K562 (cell line): ENCODE results near the gene SYPL2. TPM values are rescaled to one million over a fixed set of nuclear protein-coding genes. Genes with fewer than 3 reads are reported as not detected.
"Not testable (repeated sequence)": the region's sequence is repeated elsewhere in the genome, so short reads cannot be mapped to it uniquely, and the experiment has no call there.

Source experiments
- ATAC-seq: fragments of 200-7000 bp; cut with Tn5 transposase; 3 replicates; pipeline ENCODE4 v1.9.1; 2020; ENCODE audit warnings: moderate library complexity
- BruUV-seq: library from RNA; stranded (reverse); fragments of 400-500 nt; replicated peaks from 2 replicates; lab custom pipeline; 2021; lab: Mats Ljungman, UMichigan
- CTCF ChIA-PET: fragments of 300-600 bp; formaldehyde crosslinking; extraction: SDS; loops from one replicate; lab custom pipeline; 2021; ENCODE audit warnings: low intra/inter-chr PET ratio; lab: Yijun Ruan, JAX
- POLR2A ChIA-PET: fragments of 300-600, 350-650 bp; sonication (Branson Sonifier 250); formaldehyde crosslinking; extraction: SDS; loops from one replicate; lab custom pipeline; 2021; ENCODE audit warnings: antibody characterized with exemption, inconsistent platforms; lab: Yijun Ruan, JAX
- DNase-seq, 4 experiments: peaks; one replicate each; pipeline versions ENCODE4 v3.0.0 to v3.0.0-alpha.2; 2011 to 2018; ENCODE audit warnings: low spot score in 3 of 4, mixed read lengths in 3 of 4; ENCODE audit errors: extremely low read depth in 1 of 4
- FAIRE-seq: peaks from 2 replicates; lab custom pipeline; 2011; peaks lifted over from hg19 to GRCh38; lab: Jason Lieb, UNC
- H2AFZ ChIP-seq: 2 replicates; pipeline ENCODE4 v1.6.0; 2011; ENCODE audit warnings: low read depth, low read length, control low read depth, inconsistent platforms
- H3K27ac ChIP-seq: fragments of 200-600 bp; 3 replicates; pipeline ENCODE4 v1.8.0; 2011; ENCODE audit warnings: low read depth, mild to moderate bottlenecking, control low read depth, inconsistent platforms, low read length, moderate library complexity, mixed read lengths; ENCODE audit errors: extremely low read depth
- H3K27me3 ChIP-seq, 2 experiments: fragments of 300-600 bp in 1 of 2; 2 replicates in 1 of 2; 3 replicates in 1 of 2; pipeline versions ENCODE4 v1.6.0 to v1.8.0; 2011; ENCODE audit warnings: inconsistent platforms in 2 of 2, low read length in 2 of 2, mild to moderate bottlenecking in 1 of 2, mixed read lengths in 1 of 2, moderate library complexity in 1 of 2; ENCODE audit not compliant: control insufficient read depth in 2 of 2, insufficient read depth in 2 of 2
- H3K36me3 ChIP-seq: fragments of 300-600 bp; 3 replicates; pipeline ENCODE4 v1.8.0; 2011; ENCODE audit warnings: mild to moderate bottlenecking, low read length, inconsistent platforms; ENCODE audit not compliant: control insufficient read depth, insufficient read depth
- H3K4me1 ChIP-seq, 2 experiments: fragments of 200-600 bp in 1 of 2; replicated peaks in 1 of 2; 2 replicates in 1 of 2; 3 replicates in 1 of 2; pipeline versions ENCODE4 v1.5.1 to v1.8.0; 2011; ENCODE audit warnings: inconsistent platforms in 2 of 2, low read length in 2 of 2, mild to moderate bottlenecking in 1 of 2, mixed read lengths in 1 of 2, moderate library complexity in 1 of 2; ENCODE audit not compliant: control insufficient read depth in 2 of 2, insufficient read depth in 2 of 2
- H3K4me2 ChIP-seq: 2 replicates; pipeline ENCODE4 v1.6.1; 2011; ENCODE audit warnings: low read length, control low read depth, inconsistent platforms, mixed read lengths; ENCODE audit not compliant: insufficient read depth
- H3K4me3 ChIP-seq: fragments of 200-600 bp; sonication (generic), shearing (Covaris generic); 2 replicates; pipeline ENCODE4 v1.5.1; 2016; ENCODE audit warnings: control low read depth, inconsistent platforms
- H3K79me2 ChIP-seq: fragments of 200-600 bp; 3 replicates; pipeline ENCODE4 v1.8.0; 2011; ENCODE audit warnings: low read length, inconsistent platforms; ENCODE audit not compliant: control insufficient read depth, insufficient read depth
- H3K9ac ChIP-seq, 2 experiments: 2 replicates each; pipeline versions ENCODE4 v1.6.0 to v1.6.1; 2011; ENCODE audit warnings: low read depth in 2 of 2, low read length in 2 of 2, control low read depth in 1 of 2, inconsistent platforms in 1 of 2, mild to moderate bottlenecking in 1 of 2, mixed read lengths in 1 of 2; ENCODE audit not compliant: insufficient read depth in 1 of 2
- H3K9me1 ChIP-seq: one replicate; pipeline ENCODE4 v1.6.0; 2011; ENCODE audit warnings: inconsistent platforms, mild to moderate bottlenecking, low read length, moderate library complexity; ENCODE audit not compliant: control insufficient read depth, insufficient read depth
- H3K9me3 ChIP-seq: replicated peaks from 2 replicates; pipeline ENCODE4 v1.5.1; 2011; ENCODE audit warnings: low read depth, low read length, inconsistent platforms; ENCODE audit not compliant: control insufficient read depth, insufficient read depth
- H4K20me1 ChIP-seq: replicated peaks from 2 replicates; pipeline ENCODE4 v1.6.1; 2011; ENCODE audit warnings: low read length, inconsistent platforms, mixed read lengths; ENCODE audit not compliant: control insufficient read depth, insufficient read depth
- CBFB ChIP-seq: sonication (generic); formaldehyde crosslinking; IDR thresholded peaks from 2 replicates; pipeline ENCODE4 v1.4.0; 2020; ENCODE audit warnings: mild to moderate bottlenecking, missing genetic modification reagents
- ILK ChIP-seq: fragments of 450-650 bp; IDR thresholded peaks from 2 replicates; pipeline ENCODE4 v1.6.1; 2016; ENCODE audit warnings: missing genetic modification characterization, low read depth, mild to moderate bottlenecking, missing compliant biosample characterization, moderate library complexity, borderline replicate concordance
- MCM3 ChIP-seq: fragments of 450-650 bp; IDR thresholded peaks from 2 replicates; pipeline ENCODE4 v1.6.1; 2016
- NUFIP1 ChIP-seq: fragments of 450-650 bp; IDR thresholded peaks from 2 replicates; pipeline ENCODE4 v1.6.1; 2018; ENCODE audit not compliant: partially characterized antibody
- POLR3G ChIP-seq: IDR thresholded peaks from 2 replicates; pipeline ENCODE4 v1.6.1; 2011; ENCODE audit not compliant: insufficient read length, insufficient replicate concordance; ENCODE audit errors: extremely low read depth
- SMAD1 ChIP-seq: fragments of 150-350 bp; IDR thresholded peaks from 2 replicates; pipeline ENCODE4 v1.6.1; 2014; ENCODE audit warnings: low read length, low read depth; ENCODE audit not compliant: partially characterized antibody
- SNIP1 ChIP-seq: fragments of 450-650 bp; IDR thresholded peaks from 2 replicates; pipeline ENCODE4 v1.7.1; 2017; ENCODE audit warnings: low read depth, mild to moderate bottlenecking
- ZBTB1 ChIP-seq: sonication (generic); formaldehyde crosslinking; IDR thresholded peaks from 2 replicates; pipeline ENCODE4 v1.8.1; 2023; ENCODE audit warnings: missing genetic modification reagents, low read depth, mild to moderate bottlenecking, borderline replicate concordance
- ZFP1 ChIP-seq: fragments of 450-650 bp; formaldehyde crosslinking; IDR thresholded peaks from 2 replicates; pipeline ENCODE4 v1.4.0; 2020; ENCODE audit warnings: mild to moderate bottlenecking, mixed read lengths
- WGBS: fragments of 100-300 bp; shearing (Covaris generic); methylation state at CpG from one replicate; pipeline ENCODE4 v1.1.6; 2016; ENCODE audit warnings: low coverage, mixed read lengths; ENCODE audit not compliant: insufficient coverage; ENCODE audit errors: missing lambda C conversion rate; 5-methylcytosine and 5-hydroxymethylcytosine counted together
- in situ Hi-C: fragments of 300-500 bp; cut with MboI; formaldehyde crosslinking; loops from 4 replicates; pipeline ENCODE4 v1.15.0; 2018; ENCODE audit warnings: inconsistent platforms, mixed read lengths
- intact Hi-C: fragments of 100-400 bp; cut with micrococcal nuclease; formaldehyde crosslinking; loops from 2 replicates; pipeline ENCODE4 v1.14.2; 2022
- polyA plus RNA-seq, 8 experiments: library from polyadenylated mRNA; depleted of rRNA in 4 of 8; stranded (reverse) in 5 of 8; unstranded in 3 of 8; fragments of >200 nt; fragmentation: Nextera tagmentation in 2 of 8; fragmentation: Illumina TruSeq in 1 of 8; extraction: Ambion mirVana in 2 of 8; extraction: Trizol in 1 of 8; gene quantifications; 2 replicates each; pipeline versions ENCODE4 v1.2.1 to v1.2.3, GENCODE V29; 2011 to 2014; ENCODE audit warnings: inconsistent platforms in 1 of 8, missing spikeins in 1 of 8
- total RNA-seq, 7 experiments: library from RNA; depleted of rRNA in 6 of 7; stranded (reverse); fragments of >200 nt in 6 of 7; fragmentation: Illumina TruSeq in 2 of 7; extraction: Trizol in 2 of 7; gene quantifications; 2 replicates each; pipeline versions ENCODE4 v1.2.1 to v1.2.3, GENCODE V29; 2011 to 2021; ENCODE audit warnings: low replicate concordance in 1 of 7
- TF ChIP-seq, protein P1 (sequence below): sonication (generic); formaldehyde crosslinking; IDR thresholded peaks from 2 replicates; pipeline ENCODE4 v1.8.1; 2023; ENCODE audit warnings: mild to moderate bottlenecking, missing genetic modification reagents

The SYPL2 gene
- total and polyA plus RNA-seq, 9 of the 15 experiments (the other 6 are each of a cell fraction or from before 2014, with no cell fraction given), result 0.03 to 0.20 (median 0.07) TPM; not detected in 2

GRCh38 chr1:109472779-109473178, 6.4 kb downstream of the SYPL2 start (continued):
- TF ChIP-seq, protein P1, sequence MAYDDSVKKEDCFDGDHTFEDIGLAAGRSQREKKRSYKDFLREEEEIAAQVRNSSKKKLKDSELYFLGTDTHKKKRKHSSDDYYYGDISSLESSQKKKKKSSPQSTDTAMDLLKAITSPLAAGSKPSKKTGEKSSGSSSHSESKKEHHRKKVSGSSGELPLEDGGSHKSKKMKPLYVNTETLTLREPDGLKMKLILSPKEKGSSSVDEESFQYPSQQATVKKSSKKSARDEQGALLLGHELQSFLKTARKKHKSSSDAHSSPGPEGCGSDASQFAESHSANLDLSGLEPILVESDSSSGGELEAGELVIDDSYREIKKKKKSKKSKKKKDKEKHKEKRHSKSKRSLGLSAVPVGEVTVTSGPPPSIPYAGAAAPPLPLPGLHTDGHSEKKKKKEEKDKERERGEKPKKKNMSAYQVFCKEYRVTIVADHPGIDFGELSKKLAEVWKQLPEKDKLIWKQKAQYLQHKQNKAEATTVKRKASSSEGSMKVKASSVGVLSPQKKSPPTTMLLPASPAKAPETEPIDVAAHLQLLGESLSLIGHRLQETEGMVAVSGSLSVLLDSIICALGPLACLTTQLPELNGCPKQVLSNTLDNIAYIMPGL (CRISPR knock-in tag), result no peak
- TF ChIP-seq ILK (tag), result no peak
- TF ChIP-seq POLR3G, result no peak
- no peak for TF ChIP-seq MCM3
- no peak for TF ChIP-seq ZFP1
- no peak for TF ChIP-seq NUFIP1
- no peak for TF ChIP-seq ZBTB1 (CRISPR knock-in tag)
- no peak for TF ChIP-seq SMAD1
- TF ChIP-seq SNIP1, result no peak
- no peak for TF ChIP-seq CBFB (CRISPR knock-in tag)
- TF ChIP-seq, all 486 proteins: peak for 0

DNA sequence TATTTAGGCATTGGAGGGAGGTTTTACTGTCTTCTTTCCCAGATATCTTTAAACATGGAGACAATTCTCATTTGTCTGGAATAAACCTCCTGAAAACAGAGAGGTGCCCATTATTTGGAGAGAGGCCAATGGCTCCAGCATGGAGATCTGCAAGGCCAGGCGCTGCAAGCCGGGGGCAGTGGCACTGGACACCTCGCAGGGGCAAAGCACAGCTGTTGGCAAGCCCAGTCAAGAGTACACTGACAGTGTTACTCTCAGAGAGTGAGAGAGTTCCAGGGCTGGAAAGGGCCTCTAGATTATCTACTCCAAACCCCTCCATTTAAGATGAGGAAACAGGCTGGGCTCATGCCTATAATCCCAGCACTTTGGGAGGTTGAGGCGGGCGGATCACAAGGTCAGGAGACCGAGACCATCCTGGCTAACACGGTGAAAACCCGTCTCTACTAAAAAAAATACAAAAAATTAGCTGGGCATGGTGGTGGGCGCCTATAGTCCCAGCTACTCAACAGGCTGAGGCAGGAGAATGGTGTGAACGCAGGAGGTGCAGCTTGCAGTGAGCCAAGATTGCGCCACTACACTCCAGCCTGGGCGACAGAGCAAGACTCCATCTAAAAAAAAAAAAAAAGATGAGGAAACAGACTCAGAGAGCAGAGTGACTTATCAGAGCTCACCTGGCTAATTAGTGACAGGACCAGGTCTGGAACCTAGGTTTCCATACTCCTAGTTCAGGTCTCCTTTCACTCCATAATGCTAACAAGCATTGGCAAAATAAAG, 7.1 kb downstream of the SYPL2 start:
- 5% methylated on average over 12 of the region's 12 CpGs for WGBS
- H3K36me3 ChIP-seq, H3K27ac ChIP-seq, BruUV-seq, in situ Hi-C loops, H3K9ac ChIP-seq, H3K4me2 ChIP-seq, H3K4me3 ChIP-seq, H3K79me2 ChIP-seq, ATAC-seq, H3K9me3 ChIP-seq, H3K9me1 ChIP-seq, H2AFZ ChIP-seq, FAIRE-seq, H4K20me1 ChIP-seq, intact Hi-C loops, DNase-seq: not testable (repeated sequence)
- H3K4me1 ChIP-seq, result peaks cover 6 to 11% of the 10 kb centered on the region in 2 experiments; a peak in 4 of 5 replicates
- CTCF ChIA-PET, result interaction anchor here (0.5 kb wide), 1 partner anchor 95 kb away, joined by 3 read pairs; no protein-coding TSS in a partner anchor
- peaks cover 53 to 86% of the 10 kb centered on the region in 2 experiments for H3K27me3 ChIP-seq
- POLR2A ChIA-PET, result interaction anchor here (0.6 kb wide), 1 partner anchor 94 kb away, joined by 3 read pairs; no protein-coding TSS in a partner anchor
